IPS-20b (cell line): ENCODE measurements around the gene CD300LF.

ENCODE experiments used
- H3K27ac ChIP-seq: one replicate; pipeline ENCODE4 v1.5.1; 2013; ENCODE audit warnings: low read length
- H3K27me3 ChIP-seq: 2 replicates; pipeline ENCODE4 v1.6.1; 2013; ENCODE audit warnings: mild to moderate bottlenecking, low read length, inconsistent platforms; ENCODE audit not compliant: insufficient read depth
- H3K36me3 ChIP-seq: 2 replicates; pipeline ENCODE4 v1.6.1; 2013; ENCODE audit warnings: low read depth, mild to moderate bottlenecking, inconsistent platforms, low read length, moderate library complexity; ENCODE audit not compliant: insufficient read depth
- H3K4me1 ChIP-seq: 2 replicates; pipeline ENCODE4 v1.6.1; 2013; ENCODE audit warnings: mild to moderate bottlenecking, control low read depth, inconsistent platforms, low read length, moderate library complexity; ENCODE audit not compliant: insufficient read depth
- H3K4me3 ChIP-seq: 2 replicates; pipeline ENCODE4 v1.5.1; 2013; ENCODE audit warnings: mild to moderate bottlenecking, low read length, inconsistent platforms
- H3K9ac ChIP-seq: 2 replicates; pipeline ENCODE4 v1.6.1; 2013; ENCODE audit warnings: low read depth, mild to moderate bottlenecking, inconsistent platforms, low read length, moderate library complexity
- H3K9me3 ChIP-seq: 2 replicates; pipeline ENCODE4 v1.6.1; 2013; ENCODE audit warnings: mild to moderate bottlenecking, low read depth, low read length, inconsistent platforms; ENCODE audit not compliant: insufficient read depth

Gene CD300LF

GRCh38 chr17:74745548-74746177, 32.9 kb upstream of the CD300LF start:
- H3K27ac ChIP-seq, result no peak overlapping the region
- H3K36me3 ChIP-seq, result no peaks in the 10 kb centered on the region
- peak overlapping the region; percentile 63; the same call in 1 of the 2 replicates for H3K4me3 ChIP-seq
- H3K9me3 ChIP-seq, result no peaks in the 10 kb centered on the region
- peaks cover 30% of the 10 kb centered on the region for H3K4me1 ChIP-seq
- H3K9ac ChIP-seq, result no peak overlapping the region; the same call in 1 of the 2 replicates
- peaks cover 5% of the 10 kb centered on the region; the same call in 1 of the 2 replicates for H3K27me3 ChIP-seq

- Histone ChIP-seq H3K36me3 (no peaks in the 10 kb centered on the region), H3K27me3 (peaks cover 5% of the 10 kb centered on the region; the same call in 1 of the 2 replicates), H3K27ac (no peak overlapping the region), H3K9ac (no peak overlapping the region), H3K4me3 (peak overlapping the region; percentile 63), H3K4me1 (peaks cover 26% of the 10 kb centered on the region), H3K9me3 (no peaks in the 10 kb centered on the region)
Observed at GRCh38 chr17:74744714-74745547, 32.2 kb upstream of the CD300LF start.

GRCh38 chr17:74744349-74744713, 31.6 kb upstream of the CD300LF start:
- Histone ChIP-seq H3K27ac (no peak overlapping the region), H3K36me3 (no peaks in the 10 kb centered on the region), H3K27me3 (peaks cover under 1% of the 10 kb centered on the region; the same call in 1 of the 2 replicates), H3K4me3 (no peak overlapping the region), H3K4me1 (peaks cover 26% of the 10 kb centered on the region), H3K9me3 (no peaks in the 10 kb centered on the region), H3K9ac (no peak overlapping the region)

GRCh38 chr17:74743755-74744154, 31.0 kb upstream of the CD300LF start:
- H3K4me3 ChIP-seq, result no peak overlapping the region
- peaks cover 26% of the 10 kb centered on the region for H3K4me1 ChIP-seq
- H3K9me3 ChIP-seq, result no peaks in the 10 kb centered on the region
- H3K27me3 ChIP-seq, result peaks cover 4% of the 10 kb centered on the region
- no peak overlapping the region for H3K27ac ChIP-seq
- H3K36me3 ChIP-seq, result no peaks in the 10 kb centered on the region
- no peak overlapping the region for H3K9ac ChIP-seq

- Histone ChIP-seq H3K27me3 (peaks cover 11% of the 10 kb centered on the region), H3K36me3 (no peaks in the 10 kb centered on the region), H3K9ac (no peak overlapping the region), H3K4me3 (no peak overlapping the region), H3K9me3 (no peaks in the 10 kb centered on the region), H3K4me1 (peaks cover 28% of the 10 kb centered on the region), H3K27ac (no peak overlapping the region)
Observed at GRCh38 chr17:74742978-74743545, 30.3 kb upstream of the CD300LF start.

GRCh38 chr17:74742153-74742515, 29.4 kb upstream of the CD300LF start:
- peaks cover 25% of the 10 kb centered on the region for H3K4me1 ChIP-seq
- no peaks in the 10 kb centered on the region for H3K9me3 ChIP-seq
- H3K27ac ChIP-seq, result no peak overlapping the region
- H3K9ac ChIP-seq, result peak overlapping the region; percentile 45; the same call in 1 of the 2 replicates
- no peak overlapping the region for H3K4me3 ChIP-seq
- H3K27me3 ChIP-seq, result peaks cover 19% of the 10 kb centered on the region
- no peaks in the 10 kb centered on the region for H3K36me3 ChIP-seq

GRCh38 chr17:74740641-74741387, 28.1 kb upstream of the CD300LF start:
- H3K27me3 ChIP-seq, result peaks cover 30% of the 10 kb centered on the region
- H3K9me3 ChIP-seq, result no peaks in the 10 kb centered on the region
- peaks cover 17% of the 10 kb centered on the region; the same call in 1 of the 2 replicates for H3K4me1 ChIP-seq
- H3K9ac ChIP-seq, result no peak overlapping the region
- H3K4me3 ChIP-seq, result no peak overlapping the region
- no peak overlapping the region for H3K27ac ChIP-seq
- no peaks in the 10 kb centered on the region for H3K36me3 ChIP-seq

- no peak overlapping the region for H3K9ac ChIP-seq
- H3K4me3 ChIP-seq, result no peak overlapping the region
- H3K4me1 ChIP-seq, result peaks cover 12% of the 10 kb centered on the region; the same call in 1 of the 2 replicates
- peaks cover 36% of the 10 kb centered on the region for H3K27me3 ChIP-seq
- H3K9me3 ChIP-seq, result no peaks in the 10 kb centered on the region
- H3K36me3 ChIP-seq, result no peaks in the 10 kb centered on the region
- no peak overlapping the region for H3K27ac ChIP-seq
Observed at GRCh38 chr17:74740173-74740572, 27.4 kb upstream of the CD300LF start.

GRCh38 chr17:74739227-74739831, 26.6 kb upstream of the CD300LF start:
- Histone ChIP-seq H3K27ac (no peak overlapping the region), H3K27me3 (peaks cover 43% of the 10 kb centered on the region), H3K4me3 (no peak overlapping the region), H3K9ac (no peak overlapping the region), H3K4me1 (peaks cover 9% of the 10 kb centered on the region; the same call in 1 of the 2 replicates), H3K36me3 (no peaks in the 10 kb centered on the region), H3K9me3 (no peaks in the 10 kb centered on the region)

- Histone ChIP-seq H3K9ac (peak overlapping the region; percentile 4; the same call in 1 of the 2 replicates), H3K9me3 (no peaks in the 10 kb centered on the region), H3K27me3 (peaks cover 50% of the 10 kb centered on the region)
Observed at GRCh38 chr17:74738051-74738996, 25.6 kb upstream of the CD300LF start.

More at GRCh38 chr17:74738051-74738996, 25.6 kb upstream of the CD300LF start:
- peak overlapping the region; percentile 76; the same call in 1 of the 2 replicates for H3K4me3 ChIP-seq
- no peaks in the 10 kb centered on the region for H3K36me3 ChIP-seq
- H3K27ac ChIP-seq, result no peak overlapping the region
- peaks cover 9% of the 10 kb centered on the region; the same call in 1 of the 2 replicates for H3K4me1 ChIP-seq
